Lower lobe of right lung (tissue), 2 donors: ENCODE data around the gene TMCO4. TPM values are rescaled to one million over a fixed set of nuclear protein-coding genes. Genes with fewer than 3 reads are reported as not detected.

ENCODE experiments used
- ATAC-seq, 2 donors: fragments of 200-7000 bp; cut with Tn5 transposase; one replicate each; pipeline ENCODE4 v1.9.1; 2020 to 2022; ENCODE audit warnings: mild to moderate bottlenecking in 2 of 2, moderate library complexity in 2 of 2
- DNase-seq: peaks from one replicate; pipeline ENCODE4 v3.0.0-alpha.2; 2020
- H3K27ac ChIP-seq: fragments of 200-600 bp; one replicate; pipeline ENCODE4 v1.8.0; 2022
- H3K27me3 ChIP-seq: fragments of 200-600 bp; one replicate; pipeline ENCODE4 v1.8.0; 2022; ENCODE audit warnings: low read depth
- H3K36me3 ChIP-seq: fragments of 200-600 bp; one replicate; pipeline ENCODE4 v1.8.0; 2022; ENCODE audit warnings: mild to moderate bottlenecking
- H3K4me1 ChIP-seq: fragments of 200-600 bp; one replicate; pipeline ENCODE4 v1.8.0; 2022
- H3K4me3 ChIP-seq: fragments of 200-600 bp; one replicate; pipeline ENCODE4 v1.8.0; 2022; ENCODE audit warnings: mild to moderate bottlenecking
- H3K9me3 ChIP-seq: fragments of 200-600 bp; one replicate; pipeline ENCODE4 v1.8.0; 2022
- intact Hi-C: fragments of 100-400 bp; cut with DNase I; formaldehyde crosslinking; loops from one replicate; pipeline ENCODE4 v1.11.0; 2022
- total RNA-seq: library from RNA; stranded (reverse); fragmentation: NEBNext Ultra II Directional; extraction: Animal tissue kit (Norgen Biotek cat#: 25700); gene quantifications from one replicate; pipeline ENCODE4 v1.2.1, GENCODE V29; 2021
- TF ChIP-seq, protein P1 (sequence below): fragments of 200-600 bp; IDR thresholded peaks from one replicate; pipeline ENCODE4 v1.8.0; 2022; ENCODE audit warnings: antibody characterized with exemption, mild to moderate bottlenecking
- donor health status: DM: no; HTN: yes; CAD: no; lungs with severe emphysema.

The TMCO4 gene
- total RNA-seq, 1 donor from 2014 or later, result 26.3 TPM

- no peak for ATAC-seq
- DNase-seq, result no peak
- H3K36me3 ChIP-seq, result peaks cover 26% of the 10 kb centered on the region
Observed at GRCh38 chr1:19683351-19683750, 116.4 kb downstream of the TMCO4 start.

DNA sequence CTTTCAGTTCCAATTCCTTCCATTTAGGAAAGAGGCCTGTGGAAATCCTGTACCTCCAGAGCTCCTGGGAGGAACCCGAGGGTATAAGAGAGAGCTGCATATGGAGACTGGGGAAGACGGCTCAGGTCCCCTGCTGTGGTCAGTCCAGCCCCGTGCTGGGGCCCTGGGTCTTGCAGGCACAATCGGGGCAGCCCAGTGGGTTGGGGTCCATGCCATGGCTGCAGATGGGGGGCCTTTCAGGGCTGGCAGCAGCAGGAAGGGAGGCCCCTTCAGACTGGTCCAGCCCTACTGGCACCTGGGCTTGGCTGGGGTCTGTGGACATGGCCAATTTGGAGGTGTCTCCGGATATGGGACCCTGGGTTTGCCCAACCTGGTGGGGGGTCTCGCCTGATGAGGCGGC, 116.8 kb downstream of the TMCO4 start:
- H3K4me1 ChIP-seq, result no peaks in the 10 kb centered on the region
- no peaks in the 10 kb centered on the region for H3K27me3 ChIP-seq
- H3K9me3 ChIP-seq, result no peaks in the 10 kb centered on the region
- intact Hi-C loops, result no loop called here
- H3K4me3 ChIP-seq, result no peak overlapping the region
- TF ChIP-seq, protein P1, sequence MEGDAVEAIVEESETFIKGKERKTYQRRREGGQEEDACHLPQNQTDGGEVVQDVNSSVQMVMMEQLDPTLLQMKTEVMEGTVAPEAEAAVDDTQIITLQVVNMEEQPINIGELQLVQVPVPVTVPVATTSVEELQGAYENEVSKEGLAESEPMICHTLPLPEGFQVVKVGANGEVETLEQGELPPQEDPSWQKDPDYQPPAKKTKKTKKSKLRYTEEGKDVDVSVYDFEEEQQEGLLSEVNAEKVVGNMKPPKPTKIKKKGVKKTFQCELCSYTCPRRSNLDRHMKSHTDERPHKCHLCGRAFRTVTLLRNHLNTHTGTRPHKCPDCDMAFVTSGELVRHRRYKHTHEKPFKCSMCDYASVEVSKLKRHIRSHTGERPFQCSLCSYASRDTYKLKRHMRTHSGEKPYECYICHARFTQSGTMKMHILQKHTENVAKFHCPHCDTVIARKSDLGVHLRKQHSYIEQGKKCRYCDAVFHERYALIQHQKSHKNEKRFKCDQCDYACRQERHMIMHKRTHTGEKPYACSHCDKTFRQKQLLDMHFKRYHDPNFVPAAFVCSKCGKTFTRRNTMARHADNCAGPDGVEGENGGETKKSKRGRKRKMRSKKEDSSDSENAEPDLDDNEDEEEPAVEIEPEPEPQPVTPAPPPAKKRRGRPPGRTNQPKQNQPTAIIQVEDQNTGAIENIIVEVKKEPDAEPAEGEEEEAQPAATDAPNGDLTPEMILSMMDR, result no peak
- no peak overlapping the region for H3K27ac ChIP-seq
- no peak for ATAC-seq
- no peak for DNase-seq
- peaks cover 21% of the 10 kb centered on the region for H3K36me3 ChIP-seq

More at GRCh38 chr1:19683351-19683750, 116.4 kb downstream of the TMCO4 start:
- H3K9me3 ChIP-seq, result no peaks in the 10 kb centered on the region
- no peaks in the 10 kb centered on the region for H3K4me1 ChIP-seq
- H3K27me3 ChIP-seq, result no peaks in the 10 kb centered on the region
- TF ChIP-seq, protein P1, result no peak
- H3K4me3 ChIP-seq, result no peak overlapping the region
- intact Hi-C loops, result no loop called here
- no peak overlapping the region for H3K27ac ChIP-seq

GRCh38 chr1:19682257-19682656, 117.5 kb downstream of the TMCO4 start:
- H3K27ac ChIP-seq, result no peak overlapping the region
- H3K4me3 ChIP-seq, result no peak overlapping the region
- DNase-seq (no peak), ATAC-seq (no peak)
- TF ChIP-seq, protein P1, result no peak
- no peaks in the 10 kb centered on the region for H3K27me3 ChIP-seq
- no peaks in the 10 kb centered on the region for H3K9me3 ChIP-seq
- H3K36me3 ChIP-seq, result peaks cover 17% of the 10 kb centered on the region
- intact Hi-C loops, result no loop called here
- no peaks in the 10 kb centered on the region for H3K4me1 ChIP-seq

GRCh38 chr1:19680644-19681043, 119.1 kb downstream of the TMCO4 start:
- no peaks in the 10 kb centered on the region for H3K4me1 ChIP-seq
- H3K36me3 ChIP-seq, result peaks cover 15% of the 10 kb centered on the region
- DNase-seq, result no peak
- no peaks in the 10 kb centered on the region for H3K27me3 ChIP-seq
- TF ChIP-seq, protein P1, result no peak
- no peak overlapping the region for H3K27ac ChIP-seq
- H3K9me3 ChIP-seq, result no peaks in the 10 kb centered on the region
- no peak overlapping the region for H3K4me3 ChIP-seq
- intact Hi-C loops, result no loop called here
- ATAC-seq, result no peak

- no peak overlapping the region for H3K4me3 ChIP-seq
- ATAC-seq, result no peak
- H3K27ac ChIP-seq, result no peak overlapping the region
- H3K27me3 ChIP-seq, result peaks cover 6% of the 10 kb centered on the region
- TF ChIP-seq, protein P1, result no peak
- H3K4me1 ChIP-seq, result no peaks in the 10 kb centered on the region
- DNase-seq, result no peak
- H3K9me3 ChIP-seq, result no peaks in the 10 kb centered on the region
- peaks cover 15% of the 10 kb centered on the region for H3K36me3 ChIP-seq
- intact Hi-C loops, result no loop called here
Observed at GRCh38 chr1:19679691-19680090, 120.0 kb downstream of the TMCO4 start.

DNA sequence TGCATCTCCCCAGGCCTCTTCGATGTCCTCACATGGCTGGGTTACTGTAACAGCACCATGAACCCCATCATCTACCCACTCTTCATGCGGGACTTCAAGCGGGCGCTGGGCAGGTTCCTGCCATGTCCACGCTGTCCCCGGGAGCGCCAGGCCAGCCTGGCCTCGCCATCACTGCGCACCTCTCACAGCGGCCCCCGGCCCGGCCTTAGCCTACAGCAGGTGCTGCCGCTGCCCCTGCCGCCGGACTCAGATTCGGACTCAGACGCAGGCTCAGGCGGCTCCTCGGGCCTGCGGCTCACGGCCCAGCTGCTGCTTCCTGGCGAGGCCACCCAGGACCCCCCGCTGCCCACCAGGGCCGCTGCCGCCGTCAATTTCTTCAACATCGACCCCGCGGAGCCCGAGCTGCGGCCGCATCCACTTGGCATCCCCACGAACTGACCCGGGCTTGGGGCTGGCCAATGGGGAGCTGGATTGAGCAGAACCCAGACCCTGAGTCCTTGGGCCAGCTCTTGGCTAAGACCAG, 120.7 kb downstream of the TMCO4 start:
- Histone ChIP-seq H3K4me3 (no peak overlapping the region), H3K4me1 (no peaks in the 10 kb centered on the region), H3K27ac (no peak overlapping the region), H3K27me3 (peaks cover 9% of the 10 kb centered on the region), H3K9me3 (no peaks in the 10 kb centered on the region), H3K36me3 (peaks cover 15% of the 10 kb centered on the region)
- TF ChIP-seq, protein P1, result no peak
- ATAC-seq (peak in 1 of 2 donors; percentile 23), DNase-seq (no peak)
- intact Hi-C loops, result no loop called here
